ENCODE results near the gene ULK4.

DNA sequence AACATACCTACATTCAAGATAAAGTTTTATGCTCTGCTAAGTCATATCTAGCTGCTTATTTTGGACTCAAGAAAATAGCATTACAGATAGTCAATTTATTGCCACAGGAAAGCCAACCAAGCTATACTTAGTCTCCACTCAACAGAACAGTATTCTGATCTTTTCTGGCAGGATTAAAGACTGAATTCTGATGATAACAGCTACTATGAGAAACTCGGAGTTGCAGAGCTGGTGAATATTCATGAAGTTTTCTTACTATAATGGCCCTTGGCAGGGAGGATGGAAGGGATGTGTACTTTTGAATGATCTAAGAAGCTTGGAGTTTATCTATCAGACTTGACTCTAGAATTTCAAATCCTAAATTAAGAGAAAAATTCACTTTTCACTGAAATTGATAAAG, 524.9 kb downstream of the ULK4 start:
- TF ChIP-seq CTCF (IDR thresholded peaks at IDR 0.05 in 8 of 11, conservative IDR thresholded peaks at IDR 0.05 in 3 of 11) (no peak), POLR2AphosphoS5 (IDR thresholded peaks at IDR 0.05) (no peak), POLR2A (IDR thresholded peaks at IDR 0.05) (no peak)

Measured in spleen (tissue), 7 donors.